ENCODE results near the gene HINT3.

GRCh38 chr6:125947615-125948014, 9.0 kb upstream of the HINT3 start:
- TF ChIP-seq CTCF (conservative IDR thresholded peaks at IDR 0.05) (no peak), ZFX (IDR thresholded peaks at IDR 0.05) (no peak)
